Ovary (tissue), 3 donors: ENCODE data around the gene LMO7.

Experiments
- EP300 ChIP-seq: sonication (generic); formaldehyde crosslinking; IDR thresholded peaks from one replicate; pipeline ENCODE4 v1.6.1; 2017; ENCODE audit warnings: antibody characterized with exemption
- POLR2A ChIP-seq: fragments of 450-650 bp; IDR thresholded peaks from one replicate; pipeline ENCODE4 v1.6.1; 2017; ENCODE audit warnings: antibody characterized with exemption, mild to moderate bottlenecking, moderate library complexity
- TF ChIP-seq, protein P1 (sequence below), 3 donors: fragments of 450-650 bp in 2 of 3; fragments of 200-600 bp in 1 of 3; IDR thresholded peaks; one replicate each; pipeline versions ENCODE4 v1.5.1 to v1.8.0; 2016 to 2022; ENCODE audit warnings: antibody characterized with exemption in 3 of 3, mild to moderate bottlenecking in 1 of 3
- donor health status: DM: no; HTN: no; CAD: no.

DNA sequence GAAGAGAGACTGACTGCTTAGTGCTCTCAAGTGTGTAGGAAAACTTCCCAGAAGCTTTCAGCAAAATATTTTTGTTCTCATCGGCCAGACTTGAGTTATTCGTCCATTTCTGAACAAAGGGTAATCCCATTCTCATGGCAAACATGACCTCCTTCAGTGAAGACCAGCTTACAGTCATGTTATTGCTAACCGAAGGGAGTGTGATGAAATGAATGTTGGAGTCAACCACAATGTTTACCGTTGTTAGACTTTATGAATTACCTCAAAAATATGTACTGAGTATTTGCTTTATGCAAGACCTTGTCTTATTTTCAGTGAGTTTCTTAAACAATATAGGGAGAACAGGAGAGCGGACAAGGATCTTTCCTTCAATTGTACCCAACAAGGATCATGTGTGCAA is 228.6 kb downstream of the LMO7 start:
- TF ChIP-seq, protein P1, sequence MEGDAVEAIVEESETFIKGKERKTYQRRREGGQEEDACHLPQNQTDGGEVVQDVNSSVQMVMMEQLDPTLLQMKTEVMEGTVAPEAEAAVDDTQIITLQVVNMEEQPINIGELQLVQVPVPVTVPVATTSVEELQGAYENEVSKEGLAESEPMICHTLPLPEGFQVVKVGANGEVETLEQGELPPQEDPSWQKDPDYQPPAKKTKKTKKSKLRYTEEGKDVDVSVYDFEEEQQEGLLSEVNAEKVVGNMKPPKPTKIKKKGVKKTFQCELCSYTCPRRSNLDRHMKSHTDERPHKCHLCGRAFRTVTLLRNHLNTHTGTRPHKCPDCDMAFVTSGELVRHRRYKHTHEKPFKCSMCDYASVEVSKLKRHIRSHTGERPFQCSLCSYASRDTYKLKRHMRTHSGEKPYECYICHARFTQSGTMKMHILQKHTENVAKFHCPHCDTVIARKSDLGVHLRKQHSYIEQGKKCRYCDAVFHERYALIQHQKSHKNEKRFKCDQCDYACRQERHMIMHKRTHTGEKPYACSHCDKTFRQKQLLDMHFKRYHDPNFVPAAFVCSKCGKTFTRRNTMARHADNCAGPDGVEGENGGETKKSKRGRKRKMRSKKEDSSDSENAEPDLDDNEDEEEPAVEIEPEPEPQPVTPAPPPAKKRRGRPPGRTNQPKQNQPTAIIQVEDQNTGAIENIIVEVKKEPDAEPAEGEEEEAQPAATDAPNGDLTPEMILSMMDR (IDR thresholded peaks at IDR 0.05): no peak
- no peak for TF ChIP-seq POLR2A
- TF ChIP-seq EP300: no peak
